Ammon's horn (tissue), 1 donor: ENCODE data around the gene ZNF224.
"Not testable (repeated sequence)": the region's sequence is repeated elsewhere in the genome, so short reads cannot be mapped to it uniquely, and the experiment has no call there.

Source experiments
- DNase-seq: peaks from one replicate; pipeline ENCODE4 v3.0.0-alpha.2; 2016; ENCODE audit warnings: low spot score

Gene ZNF224

DNA sequence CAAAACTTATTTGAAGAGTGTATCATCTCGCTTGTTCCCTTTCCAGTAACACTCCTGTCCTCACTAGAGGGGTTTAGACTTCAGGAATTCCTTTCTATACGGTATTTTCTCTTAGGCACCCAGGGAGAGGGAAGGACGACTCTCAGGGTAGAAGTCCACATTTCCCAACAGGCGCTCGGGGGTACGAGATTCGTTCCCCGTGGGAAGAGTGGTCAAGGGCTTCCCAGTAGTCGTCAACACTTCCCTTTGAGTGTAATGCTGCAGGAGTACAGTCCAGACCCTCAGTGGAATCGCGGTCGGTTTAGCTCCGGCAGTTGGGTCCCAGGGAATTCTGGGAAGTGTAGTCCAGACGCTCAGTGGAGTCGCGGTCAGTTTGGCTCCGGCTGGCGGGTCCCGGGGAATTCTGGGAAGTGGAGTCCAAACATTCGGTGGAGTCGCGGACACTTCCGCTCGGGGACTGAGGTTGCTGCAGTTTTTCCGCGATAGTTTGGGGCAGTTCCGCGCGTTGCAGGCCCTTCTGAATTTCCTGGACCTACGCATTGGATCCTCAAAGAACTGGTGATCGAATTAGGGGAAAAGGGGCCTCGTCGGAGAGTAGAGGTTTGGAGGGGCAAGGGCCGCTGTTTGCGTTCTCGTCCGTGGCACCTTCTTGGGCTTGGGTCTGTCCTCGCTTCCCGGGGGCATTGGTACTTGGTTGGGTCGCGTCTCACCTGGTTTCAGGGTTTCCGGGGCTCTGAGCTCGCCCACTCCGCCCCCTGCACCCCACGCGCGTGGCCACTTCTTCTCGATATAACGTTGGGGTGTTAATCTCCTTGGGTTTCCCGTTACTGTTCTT lies at the start of gene ZNF224:
TSS of gene ZNF224 (plus strand) at position 431 of the 835 bp plus-strand sequence. CDS start 3,513 bp downstream, outside the sequence.
- peak; percentile 95 for DNase-seq

DNA sequence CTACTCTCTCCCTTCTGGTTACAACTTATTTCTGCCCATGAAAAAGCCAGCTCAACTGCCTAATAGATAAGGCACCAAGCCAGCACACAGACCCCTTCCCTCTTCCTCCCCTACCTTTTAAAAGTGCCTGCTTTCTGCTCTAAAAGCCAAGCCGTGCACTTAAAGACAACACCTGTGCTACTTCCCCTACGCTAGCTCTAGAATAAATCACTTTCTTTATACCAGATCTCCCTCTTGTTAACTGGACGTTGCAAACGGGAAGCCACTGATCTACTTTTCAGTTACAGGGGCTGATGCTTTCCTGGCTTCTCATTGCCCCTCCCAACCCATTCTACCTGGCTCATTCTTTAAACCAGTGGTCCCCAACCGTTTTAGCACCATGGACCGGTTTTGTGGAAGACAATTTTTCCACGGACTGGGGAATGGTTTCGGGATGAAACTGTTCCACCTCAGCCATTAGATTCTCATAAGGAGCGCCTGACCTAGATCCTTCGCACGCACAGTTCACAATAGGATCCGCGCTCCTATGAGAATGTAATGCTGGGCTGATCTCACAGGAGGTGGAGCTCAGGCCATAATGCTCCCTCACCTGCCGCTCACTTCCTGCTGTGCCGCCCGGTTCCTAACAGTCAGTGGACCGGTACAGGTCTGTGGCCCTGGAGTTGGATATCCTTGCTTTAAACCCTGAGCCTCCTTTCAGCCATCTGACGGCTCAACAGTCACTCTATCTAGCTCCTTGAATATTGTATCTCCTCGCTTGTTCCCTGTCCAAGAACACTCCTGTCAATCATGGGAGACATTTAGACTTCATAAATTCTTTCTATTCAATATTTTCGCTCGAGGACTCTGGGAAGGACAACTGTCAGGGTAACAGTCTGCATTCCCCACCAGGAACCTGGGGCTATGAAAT lies 43.2 kb upstream of the ZNF224 start:
- peak; percentile 34 for DNase-seq

DNA sequence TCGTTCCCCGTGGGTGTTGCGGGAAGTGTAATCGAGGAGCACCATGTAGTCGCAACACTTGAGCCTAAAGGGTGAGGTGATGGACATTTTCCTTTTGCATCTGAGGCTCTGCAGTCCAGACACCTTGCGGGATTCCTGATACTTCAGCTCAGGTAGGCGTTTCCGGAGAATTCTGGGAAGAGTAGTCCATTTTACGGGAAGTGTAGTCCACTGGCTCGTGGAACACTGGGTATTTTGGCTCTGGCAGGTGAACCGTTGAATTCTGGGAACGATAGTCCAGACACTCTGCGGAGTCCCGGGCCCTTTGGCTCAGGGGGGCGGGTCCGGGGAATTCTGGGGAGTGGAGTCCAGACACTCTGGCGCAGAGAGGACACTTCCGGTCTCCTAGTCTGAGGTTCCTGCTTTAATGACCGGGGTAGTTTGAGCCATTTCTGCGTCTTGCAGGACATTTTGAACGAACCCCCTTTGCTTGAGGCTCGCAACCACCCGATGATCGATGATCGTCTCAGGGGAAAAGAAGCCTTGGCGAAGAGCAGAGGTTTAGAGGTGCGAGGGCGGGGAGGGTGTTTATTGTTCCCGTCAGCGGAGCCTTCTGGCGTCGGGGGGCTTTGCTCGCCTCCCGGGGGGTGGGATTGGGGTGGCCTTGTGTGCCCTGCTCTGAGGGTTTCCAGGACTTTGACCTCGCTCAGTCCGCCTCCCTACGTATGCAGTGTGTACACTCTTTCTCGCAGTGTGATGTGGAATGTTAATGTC lies 42.3 kb upstream of the ZNF224 start, which contains the start of gene ZNF223:
TSS of gene ZNF223 (plus strand) at position 387 of the 753 bp plus-strand sequence. CDS start 3,141 bp downstream, outside the sequence.
- DNase-seq, result peak; percentile 97

GRCh38 chr19:44055870-44056269 lies 38.3 kb upstream of the ZNF224 start:
- DNase-seq, result no peak

- no peak for DNase-seq
These were observed 34.9 kb upstream of the ZNF224 start for GRCh38 chr19:44059229-44059628.

GRCh38 chr19:44061038-44061437 lies 33.1 kb upstream of the ZNF224 start:
- DNase-seq, result no peak

DNA sequence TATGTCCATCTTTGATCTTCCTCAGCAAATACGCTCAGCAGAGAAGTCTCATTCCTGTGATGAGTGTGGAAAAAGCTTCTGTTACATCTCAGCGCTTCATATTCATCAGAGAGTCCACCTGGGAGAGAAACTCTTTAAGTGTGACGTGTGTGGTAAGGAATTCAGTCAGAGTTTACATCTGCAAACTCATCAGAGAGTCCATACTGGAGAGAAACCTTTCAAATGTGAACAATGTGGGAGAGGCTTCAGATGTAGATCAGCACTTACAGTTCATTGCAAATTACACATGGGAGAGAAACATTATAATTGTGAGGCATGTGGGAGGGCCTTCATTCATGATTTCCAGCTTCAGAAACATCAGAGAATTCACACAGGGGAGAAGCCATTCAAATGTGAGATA lies 27.9 kb upstream of the ZNF224 start:
- DNase-seq, result no peak

GRCh38 chr19:44069415-44069814 lies 24.7 kb upstream of the ZNF224 start:
- no peak for DNase-seq

DNA sequence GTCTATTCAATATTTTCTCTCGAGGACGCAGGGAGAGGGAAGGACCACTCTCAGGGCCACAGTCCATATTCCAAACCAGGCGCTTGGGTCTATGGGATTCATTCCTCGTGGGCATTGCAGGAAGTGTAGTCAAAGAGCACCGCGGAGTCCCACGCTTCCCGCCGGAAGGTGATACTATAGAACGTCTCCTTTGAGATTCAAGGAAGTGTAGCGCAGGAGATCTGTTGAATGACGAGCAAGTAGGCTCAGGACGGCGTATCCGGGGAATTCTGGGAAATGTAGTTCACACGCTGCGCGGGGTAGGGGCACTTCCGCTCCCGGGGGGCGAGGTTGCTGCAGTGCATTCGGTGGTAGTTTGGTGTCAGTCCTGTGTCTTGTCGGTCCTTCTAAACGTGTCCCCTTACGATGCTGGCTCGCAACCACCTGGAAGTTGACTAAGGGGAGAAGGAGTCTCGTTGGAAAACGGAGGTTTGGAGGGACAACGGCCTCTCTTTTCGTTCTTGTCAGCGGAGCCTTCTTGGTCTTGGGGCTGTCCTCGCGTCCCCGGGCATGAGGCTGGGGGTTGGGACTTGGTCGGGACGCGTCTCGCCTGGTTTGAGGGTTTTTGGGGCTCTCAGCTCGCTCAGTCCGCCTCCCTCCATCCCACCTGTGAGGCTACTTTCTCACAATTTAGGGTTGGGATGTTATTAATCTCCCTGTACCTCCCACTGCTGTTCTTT lies 22.2 kb upstream of the ZNF224 start, which contains the start of gene ZNF284:
TSS of gene ZNF284 (plus strand) at position 336 of the 719 bp plus-strand sequence. CDS start 4,231 bp downstream, outside the sequence.
- peak; percentile 96 for DNase-seq

- no peak for DNase-seq
These were observed 21.4 kb upstream of the ZNF224 start for GRCh38 chr19:44072543-44073401.

- no peak for DNase-seq
These were observed 17.8 kb upstream of the ZNF224 start for GRCh38 chr19:44076325-44076724.

GRCh38 chr19:44092108-44092507 lies 2.1 kb upstream of the ZNF224 start:
- DNase-seq, result no peak

DNA sequence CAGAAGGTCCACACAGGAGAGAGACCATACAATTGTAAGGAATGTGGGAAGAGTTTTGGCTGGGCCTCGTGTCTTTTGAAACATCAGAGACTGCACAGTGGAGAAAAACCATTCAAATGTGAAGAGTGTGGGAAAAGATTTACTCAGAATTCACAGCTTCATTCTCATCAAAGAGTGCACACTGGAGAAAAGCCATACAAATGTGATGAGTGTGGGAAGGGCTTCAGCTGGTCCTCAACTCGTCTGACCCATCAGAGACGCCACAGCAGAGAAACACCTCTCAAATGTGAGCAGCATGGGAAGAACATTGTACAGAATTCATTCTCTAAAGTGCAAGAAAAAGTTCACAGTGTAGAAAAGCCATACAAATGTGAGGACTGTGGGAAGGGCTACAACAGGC lies 13.6 kb downstream of the ZNF224 start:
- no peak for DNase-seq

- no peak for DNase-seq
These were observed 15.3 kb downstream of the ZNF224 start for GRCh38 chr19:44109458-44109857.

DNA sequence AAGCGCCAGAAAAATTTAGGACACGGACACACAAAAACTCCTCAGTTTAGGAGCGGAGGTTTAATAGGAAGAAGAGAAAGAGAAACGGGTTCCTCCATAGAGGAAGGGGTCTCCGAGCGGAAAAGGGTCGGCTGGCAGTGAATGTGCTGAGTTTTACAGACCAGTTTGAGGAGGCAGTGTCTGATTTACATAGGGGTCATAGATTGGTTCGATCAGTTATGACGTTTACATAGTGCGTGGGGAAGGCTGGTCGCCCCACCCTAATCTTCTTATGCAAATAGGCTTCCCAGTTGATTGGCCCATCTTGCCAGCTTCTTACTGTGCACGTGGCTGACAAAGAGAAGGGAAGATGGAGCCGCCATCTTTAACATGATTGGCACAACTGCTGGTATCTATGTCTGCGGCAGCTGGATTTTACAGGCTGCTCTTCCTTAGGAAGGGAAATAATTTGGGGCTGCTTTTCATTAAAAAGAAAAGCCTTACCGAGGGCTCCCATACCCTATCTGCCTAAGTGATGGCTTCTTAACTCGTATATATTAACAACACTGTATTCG lies 17.8 kb downstream of the ZNF224 start:
- DNase-seq, result peak; percentile 39

DNA sequence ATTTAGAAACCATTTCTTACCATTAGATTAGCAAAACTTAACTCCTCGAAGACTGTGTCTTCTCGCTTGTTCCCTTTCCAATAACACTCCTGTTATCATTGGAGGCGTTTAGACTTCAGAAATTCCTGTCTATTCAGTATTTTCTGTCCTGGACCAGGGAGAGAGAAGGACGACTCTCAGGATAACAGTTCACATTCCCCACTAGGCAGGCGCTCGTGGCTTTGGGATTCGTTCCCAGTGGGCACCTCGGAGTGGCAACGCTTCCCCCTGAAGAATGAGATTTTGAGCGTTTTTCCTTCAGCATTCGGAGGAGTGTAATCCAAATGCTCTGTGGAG lies 18.6 kb downstream of the ZNF224 start:
- no peak for DNase-seq

GRCh38 chr19:44113138-44113783 lies 19.1 kb downstream of the ZNF224 start, which contains the start of gene ZNF225:
ZNF225 (plus strand) TSS chr19:44113399; CDS start chr19:44115828, 2,429 bp downstream.
- DNase-seq, result peak; percentile 99

GRCh38 chr19:44113784-44114390 lies 19.7 kb downstream of the ZNF224 start:
- peak; percentile 5 for DNase-seq

GRCh38 chr19:44121162-44121561 lies 27.0 kb downstream of the ZNF224 start:
- not testable (repeated sequence) for DNase-seq
